K562 (cell line): Measurements from ENCODE around the gene LMO4. TPM values are rescaled to one million over a fixed set of nuclear protein-coding genes. Genes with fewer than 3 reads are reported as not detected.

ENCODE experiments used
- E2F6 ChIP-seq, 2 experiments: IDR thresholded peaks; 2 replicates each; pipeline ENCODE4 v1.6.1; 2011; ENCODE audit warnings: borderline replicate concordance in 1 of 2, control low read depth in 1 of 2, low read depth in 1 of 2, low read length in 1 of 2, mild to moderate bottlenecking in 1 of 2, mixed read lengths in 1 of 2, moderate library complexity in 1 of 2; ENCODE audit not compliant: insufficient read depth in 1 of 2, insufficient read length in 1 of 2, poor library complexity in 1 of 2, severe bottlenecking in 1 of 2; ENCODE audit errors: extremely low read depth in 1 of 2
- NR1H2 ChIP-seq: sonication (generic); formaldehyde crosslinking; IDR thresholded peaks from 2 replicates; pipeline ENCODE4 v1.4.0; 2020; ENCODE audit warnings: mild to moderate bottlenecking, missing genetic modification reagents
- RBBP5 ChIP-seq: fragments of 200-600 bp; sonication (generic); IDR thresholded peaks from 2 replicates; pipeline ENCODE4 v1.6.1; 2012; ENCODE audit warnings: borderline replicate concordance, mild to moderate bottlenecking, low read length, control low read depth, inconsistent platforms; ENCODE audit not compliant: insufficient read depth, poor library complexity, severe bottlenecking
- TEAD2 ChIP-seq: fragments of 450-650 bp; IDR thresholded peaks from 2 replicates; pipeline ENCODE4 v1.6.1; 2016; ENCODE audit warnings: missing genetic modification characterization, control low read depth, missing compliant biosample characterization
- TEAD4 ChIP-seq, 2 experiments: sonication (generic) in 1 of 2; formaldehyde crosslinking in 1 of 2; IDR thresholded peaks; 2 replicates each; pipeline versions ENCODE4 v1.6.1 to v1.8.0; 2012 to 2022; ENCODE audit warnings: borderline replicate concordance in 1 of 2, inconsistent platforms in 1 of 2, low read length in 1 of 2, mild to moderate bottlenecking in 1 of 2, missing genetic modification reagents in 1 of 2
- WHSC1 ChIP-seq: IDR thresholded peaks from one replicate; pipeline ENCODE4 v1.6.1; 2012; ENCODE audit warnings: low read length, control low read depth, inconsistent platforms
- ZNF347 ChIP-seq: fragments of 450-650 bp; formaldehyde crosslinking; IDR thresholded peaks from 2 replicates; pipeline ENCODE4 v1.4.0; 2020; ENCODE audit warnings: low read depth, mild to moderate bottlenecking, moderate library complexity
- polyA plus RNA-seq, 8 experiments: library from polyadenylated mRNA; depleted of rRNA in 4 of 8; stranded (reverse) in 5 of 8; unstranded in 3 of 8; fragments of >200 nt; fragmentation: Nextera tagmentation in 2 of 8; fragmentation: Illumina TruSeq in 1 of 8; extraction: Ambion mirVana in 2 of 8; extraction: Trizol in 1 of 8; gene quantifications; 2 replicates each; pipeline versions ENCODE4 v1.2.1 to v1.2.3, GENCODE V29; 2011 to 2014; ENCODE audit warnings: inconsistent platforms in 1 of 8, missing spikeins in 1 of 8
- total RNA-seq, 7 experiments: library from RNA; depleted of rRNA in 6 of 7; stranded (reverse); fragments of >200 nt in 6 of 7; fragmentation: Illumina TruSeq in 2 of 7; extraction: Trizol in 2 of 7; gene quantifications; 2 replicates each; pipeline versions ENCODE4 v1.2.1 to v1.2.3, GENCODE V29; 2011 to 2021; ENCODE audit warnings: low replicate concordance in 1 of 7
- TF ChIP-seq, protein P1 (sequence below): fragments of 250-450 bp; sonication (Bioruptor Pico); IDR thresholded peaks from 2 replicates; pipeline ENCODE4 v1.5.1; 2021; ENCODE audit warnings: mild to moderate bottlenecking
- TF ChIP-seq, protein P2 (sequence below), 2 experiments: fragments of 450-650 bp; formaldehyde crosslinking in 1 of 2; IDR thresholded peaks; 2 replicates each; pipeline versions ENCODE4 v1.4.0 to v1.6.1; 2014 to 2020; ENCODE audit warnings: mild to moderate bottlenecking in 2 of 2, borderline replicate concordance in 1 of 2, low read depth in 1 of 2

Gene LMO4
- total and polyA plus RNA-seq, 9 of the 15 experiments (the other 6 are each of a cell fraction or from before 2014, with no cell fraction given): 3.1 to 35.3 (median 22.4) TPM

DNA sequence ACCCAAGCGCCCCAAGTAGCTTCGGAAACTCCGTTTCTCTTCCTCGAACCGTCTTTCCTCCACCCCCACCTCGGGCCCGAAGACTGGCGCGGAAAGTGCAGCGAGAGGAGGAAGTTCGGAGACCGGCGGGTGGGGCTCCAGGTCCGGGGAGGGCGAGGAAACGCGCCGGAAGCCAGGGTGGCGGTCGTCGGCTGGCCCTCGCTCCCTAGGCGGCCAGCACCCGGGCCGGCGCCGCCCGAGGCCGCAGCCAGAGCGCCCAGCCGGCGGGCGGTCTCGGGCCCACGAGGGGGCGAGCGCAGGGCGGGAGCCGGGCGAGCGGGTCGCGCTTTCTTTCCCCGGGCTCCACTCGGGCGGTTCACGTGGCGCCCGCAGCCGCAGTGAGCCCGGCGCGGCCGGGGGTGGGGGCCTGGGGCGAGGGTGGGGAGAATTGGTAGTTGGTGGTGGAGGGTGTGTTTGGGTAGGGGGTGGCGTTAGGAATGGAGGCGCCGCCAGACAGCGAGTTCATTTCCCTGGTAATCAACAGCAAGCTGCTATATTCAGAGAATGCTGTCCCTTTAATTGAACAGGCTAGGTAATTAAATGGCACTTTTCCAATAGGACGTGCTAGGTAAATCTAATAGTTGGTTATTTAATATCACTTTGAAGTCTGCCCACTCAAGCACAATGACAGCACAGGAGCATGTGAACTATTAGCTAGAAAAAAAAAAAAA lies 6.7 kb downstream of the LMO4 start (continued):
- TF ChIP-seq WHSC1: no peak
- TF ChIP-seq E2F6 (IDR thresholded peaks at IDR 0.05; ENCODE audit: borderline replicate concordance in 1 of 2, extremely low read depth in 1 of 2, insufficient read depth in 1 of 2, insufficient read length in 1 of 2, low read depth in 1 of 2, low read length in 1 of 2, poor library complexity in 1 of 2, severe bottlenecking in 1 of 2): peak in 1 of 2 experiments; percentile 90
- TF ChIP-seq RBBP5: peak; percentile 39
- TF ChIP-seq TEAD4 (IDR thresholded peaks at IDR 0.05; ENCODE audit: low read length): no peak
- TF ChIP-seq TEAD4 (CRISPR knock-in tag; IDR thresholded peaks at IDR 0.05; ENCODE audit: borderline replicate concordance): no peak
- TF ChIP-seq ZNF347 (CRISPR knock-in tag): no peak
- TF ChIP-seq, protein P1, sequence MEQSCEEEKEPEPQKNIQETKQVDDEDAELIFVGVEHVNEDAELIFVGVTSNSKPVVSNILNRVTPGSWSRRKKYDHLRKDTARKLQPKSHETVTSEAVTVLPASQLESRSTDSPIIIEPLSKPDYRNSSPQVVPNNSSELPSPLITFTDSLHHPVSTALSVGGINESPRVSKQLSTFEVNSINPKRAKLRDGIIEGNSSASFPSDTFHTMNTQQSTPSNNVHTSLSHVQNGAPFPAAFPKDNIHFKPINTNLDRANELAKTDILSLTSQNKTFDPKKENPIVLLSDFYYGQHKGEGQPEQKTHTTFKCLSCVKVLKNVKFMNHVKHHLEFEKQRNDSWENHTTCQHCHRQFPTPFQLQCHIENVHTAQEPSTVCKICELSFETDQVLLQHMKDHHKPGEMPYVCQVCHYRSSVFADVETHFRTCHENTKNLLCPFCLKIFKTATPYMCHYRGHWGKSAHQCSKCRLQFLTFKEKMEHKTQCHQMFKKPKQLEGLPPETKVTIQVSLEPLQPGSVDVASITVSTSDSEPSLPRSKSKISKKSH (CRISPR knock-in tag): no peak
- TF ChIP-seq, protein P2, sequence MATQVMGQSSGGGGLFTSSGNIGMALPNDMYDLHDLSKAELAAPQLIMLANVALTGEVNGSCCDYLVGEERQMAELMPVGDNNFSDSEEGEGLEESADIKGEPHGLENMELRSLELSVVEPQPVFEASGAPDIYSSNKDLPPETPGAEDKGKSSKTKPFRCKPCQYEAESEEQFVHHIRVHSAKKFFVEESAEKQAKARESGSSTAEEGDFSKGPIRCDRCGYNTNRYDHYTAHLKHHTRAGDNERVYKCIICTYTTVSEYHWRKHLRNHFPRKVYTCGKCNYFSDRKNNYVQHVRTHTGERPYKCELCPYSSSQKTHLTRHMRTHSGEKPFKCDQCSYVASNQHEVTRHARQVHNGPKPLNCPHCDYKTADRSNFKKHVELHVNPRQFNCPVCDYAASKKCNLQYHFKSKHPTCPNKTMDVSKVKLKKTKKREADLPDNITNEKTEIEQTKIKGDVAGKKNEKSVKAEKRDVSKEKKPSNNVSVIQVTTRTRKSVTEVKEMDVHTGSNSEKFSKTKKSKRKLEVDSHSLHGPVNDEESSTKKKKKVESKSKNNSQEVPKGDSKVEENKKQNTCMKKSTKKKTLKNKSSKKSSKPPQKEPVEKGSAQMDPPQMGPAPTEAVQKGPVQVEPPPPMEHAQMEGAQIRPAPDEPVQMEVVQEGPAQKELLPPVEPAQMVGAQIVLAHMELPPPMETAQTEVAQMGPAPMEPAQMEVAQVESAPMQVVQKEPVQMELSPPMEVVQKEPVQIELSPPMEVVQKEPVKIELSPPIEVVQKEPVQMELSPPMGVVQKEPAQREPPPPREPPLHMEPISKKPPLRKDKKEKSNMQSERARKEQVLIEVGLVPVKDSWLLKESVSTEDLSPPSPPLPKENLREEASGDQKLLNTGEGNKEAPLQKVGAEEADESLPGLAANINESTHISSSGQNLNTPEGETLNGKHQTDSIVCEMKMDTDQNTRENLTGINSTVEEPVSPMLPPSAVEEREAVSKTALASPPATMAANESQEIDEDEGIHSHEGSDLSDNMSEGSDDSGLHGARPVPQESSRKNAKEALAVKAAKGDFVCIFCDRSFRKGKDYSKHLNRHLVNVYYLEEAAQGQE (IDR thresholded peaks at IDR 0.05; ENCODE audit: borderline replicate concordance): 0 out of 2 replicates have a peak, but pooled peaks have one; percentile 16
- TF ChIP-seq, protein P2 (CRISPR knock-in tag; IDR thresholded peaks at IDR 0.05; ENCODE audit: low read depth): no peak
- no peak for TF ChIP-seq NR1H2 (CRISPR knock-in tag)
- TF ChIP-seq TEAD2: no peak
